HUES64 (cell line): ENCODE results near the gene IGFBPL1.
"Not testable (repeated sequence)": the region's sequence is repeated elsewhere in the genome, so short reads cannot be mapped to it uniquely, and the experiment has no call there.

Experiments
- H3K27ac ChIP-seq: 2 replicates; pipeline ENCODE4 v1.7.0; 2013; ENCODE audit warnings: low read depth, low read length, inconsistent platforms
- H3K27me3 ChIP-seq: 2 replicates; pipeline ENCODE4 v1.6.1; 2013; ENCODE audit warnings: mild to moderate bottlenecking, low read length; ENCODE audit not compliant: insufficient read depth
- H3K36me3 ChIP-seq: 2 replicates; pipeline ENCODE4 v1.6.1; 2013; ENCODE audit warnings: mild to moderate bottlenecking, low read length; ENCODE audit not compliant: insufficient read depth
- H3K4me1 ChIP-seq: 2 replicates; pipeline ENCODE4 v1.6.1; 2013; ENCODE audit warnings: mild to moderate bottlenecking, low read length, moderate library complexity; ENCODE audit not compliant: insufficient read depth
- H3K4me3 ChIP-seq: 2 replicates; pipeline ENCODE4 v1.5.1; 2013; ENCODE audit warnings: mild to moderate bottlenecking, low read length, moderate library complexity
- H3K9ac ChIP-seq: 2 replicates; pipeline ENCODE4 v1.6.1; 2013; ENCODE audit warnings: mild to moderate bottlenecking, low read depth, low read length
- H3K9me3 ChIP-seq: 2 replicates; pipeline ENCODE4 v1.6.1; 2013; ENCODE audit warnings: low read depth, low read length; ENCODE audit not compliant: insufficient read depth
- WGBS: fragments of 150-250, 120-280 bp; methylation state at CpG from one replicate; pipeline ENCODE4 v1.1.7; 2013; ENCODE audit warnings: missing lambda C conversion rate; 5-methylcytosine and 5-hydroxymethylcytosine counted together

Gene IGFBPL1

GRCh38 chr9:38414040-38414723, 10.1 kb downstream of the IGFBPL1 start:
- no peak overlapping the region for H3K4me3 ChIP-seq
- 0 out of 2 replicates have a peak, but pooled peaks cover 5% of the 10 kb centered on the region for H3K27me3 ChIP-seq
- no peaks in the 10 kb centered on the region for H3K9me3 ChIP-seq
- H3K36me3 ChIP-seq = peaks cover 3% of the 10 kb centered on the region; the same call in 1 of the 2 replicates
- WGBS = 82% methylated on average over 24 of the region's 24 CpGs
- H3K4me1 ChIP-seq = peaks cover 21% of the 10 kb centered on the region
- no peak overlapping the region for H3K27ac ChIP-seq
- no peak overlapping the region for H3K9ac ChIP-seq

GRCh38 chr9:38413283-38413682, 11.0 kb downstream of the IGFBPL1 start:
- Histone ChIP-seq H3K9me3 (no peaks in the 10 kb centered on the region), H3K4me1 (peaks cover 13% of the 10 kb centered on the region), H3K27me3 (0 out of 2 replicates have a peak, but pooled peaks cover 5% of the 10 kb centered on the region), H3K36me3 (peaks cover 9% of the 10 kb centered on the region; the same call in 1 of the 2 replicates), H3K27ac (no peak overlapping the region), H3K9ac (no peak overlapping the region), H3K4me3 (no peak overlapping the region)
- 79% methylated on average over 7 of the region's 7 CpGs for WGBS

- Histone ChIP-seq H3K9ac (no peak overlapping the region), H3K27me3 (0 out of 2 replicates have a peak, but pooled peaks cover 5% of the 10 kb centered on the region), H3K9me3 (no peaks in the 10 kb centered on the region), H3K27ac (no peak overlapping the region), H3K4me3 (no peak overlapping the region), H3K36me3 (peaks cover 9% of the 10 kb centered on the region; the same call in 1 of the 2 replicates), H3K4me1 (peaks cover 13% of the 10 kb centered on the region)
- 87% methylated on average over 6 of the region's 6 CpGs for WGBS
Measured at GRCh38 chr9:38412751-38413150, 11.5 kb downstream of the IGFBPL1 start.

- Histone ChIP-seq H3K27me3 (0 out of 2 replicates have a peak, but pooled peaks cover 5% of the 10 kb centered on the region), H3K27ac (no peak overlapping the region)
- 65% methylated on average over 4 of the region's 4 CpGs for WGBS
Measured at GRCh38 chr9:38408719-38409118, 15.5 kb downstream of the IGFBPL1 start.

GRCh38 chr9:38406476-38407186, 17.6 kb downstream of the IGFBPL1 start:
- 92% methylated on average over 9 of the region's 9 CpGs for WGBS
- Histone ChIP-seq H3K27me3 (0 out of 2 replicates have a peak, but pooled peaks cover 5% of the 10 kb centered on the region), H3K4me1 (no peaks in the 10 kb centered on the region), H3K36me3 (peaks cover 14% of the 10 kb centered on the region; the same call in 1 of the 2 replicates), H3K9me3 (no peaks in the 10 kb centered on the region), H3K27ac (no peak overlapping the region), H3K9ac (no peak overlapping the region), H3K4me3 (no peak overlapping the region)

More at GRCh38 chr9:38408719-38409118, 15.5 kb downstream of the IGFBPL1 start:
- no peak overlapping the region for H3K9ac ChIP-seq
- H3K36me3 ChIP-seq = peaks cover 14% of the 10 kb centered on the region; the same call in 1 of the 2 replicates
- no peaks in the 10 kb centered on the region for H3K4me1 ChIP-seq
- H3K4me3 ChIP-seq = no peak overlapping the region
- H3K9me3 ChIP-seq = no peaks in the 10 kb centered on the region

- Histone ChIP-seq H3K4me3 (no peak overlapping the region), H3K27me3 (0 out of 2 replicates have a peak, but pooled peaks cover 2% of the 10 kb centered on the region), H3K9me3 (no peaks in the 10 kb centered on the region), H3K9ac (no peak overlapping the region), H3K36me3 (peaks cover 11% of the 10 kb centered on the region; the same call in 1 of the 2 replicates), H3K4me1 (no peaks in the 10 kb centered on the region), H3K27ac (no peak overlapping the region)
- WGBS = 75% methylated on average over 3 of the region's 3 CpGs
Measured at GRCh38 chr9:38405785-38406184, 18.5 kb downstream of the IGFBPL1 start.

GRCh38 chr9:38404314-38404713, 19.9 kb downstream of the IGFBPL1 start:
- 83% methylated on average over 6 of the region's 6 CpGs for WGBS
- H3K4me3 ChIP-seq = no peak overlapping the region
- H3K27ac ChIP-seq = no peak overlapping the region
- H3K9ac ChIP-seq = no peak overlapping the region
- no peaks in the 10 kb centered on the region for H3K27me3 ChIP-seq
- peaks cover 11% of the 10 kb centered on the region; the same call in 1 of the 2 replicates for H3K36me3 ChIP-seq
- H3K9me3 ChIP-seq = no peaks in the 10 kb centered on the region
- H3K4me1 ChIP-seq = no peaks in the 10 kb centered on the region

- no peaks in the 10 kb centered on the region for H3K4me1 ChIP-seq
- no peaks in the 10 kb centered on the region for H3K27me3 ChIP-seq
- no peaks in the 10 kb centered on the region for H3K9me3 ChIP-seq
- 86% methylated on average over 5 of the region's 6 CpGs for WGBS
- H3K4me3 ChIP-seq = no peak overlapping the region
- peaks cover 18% of the 10 kb centered on the region for H3K36me3 ChIP-seq
- H3K27ac ChIP-seq = no peak overlapping the region
- H3K9ac ChIP-seq = no peak overlapping the region
Measured at GRCh38 chr9:38401994-38402393, 22.3 kb downstream of the IGFBPL1 start.

- H3K9me3 ChIP-seq, H3K9ac ChIP-seq, H3K27ac ChIP-seq, H3K27me3 ChIP-seq, H3K4me1 ChIP-seq, H3K4me3 ChIP-seq: not testable (repeated sequence)
- WGBS = 86% methylated on average over 1 of the region's 1 CpG
- peaks cover 44% of the 10 kb centered on the region for H3K36me3 ChIP-seq
Measured at GRCh38 chr9:38399191-38399590, 25.1 kb downstream of the IGFBPL1 start.

- H3K9ac ChIP-seq = no peak overlapping the region
- H3K27me3 ChIP-seq = no peaks in the 10 kb centered on the region
- peaks cover 11% of the 10 kb centered on the region; the same call in 1 of the 2 replicates for H3K4me1 ChIP-seq
- H3K4me3 ChIP-seq = no peak overlapping the region
- H3K27ac ChIP-seq = no peak overlapping the region
- H3K36me3 ChIP-seq = peaks cover 44% of the 10 kb centered on the region
- no peaks in the 10 kb centered on the region for H3K9me3 ChIP-seq
- WGBS = 85% methylated on average over 10 of the region's 10 CpGs
Measured at GRCh38 chr9:38396371-38396671, 27.9 kb downstream of the IGFBPL1 start.

GRCh38 chr9:38395653-38396370, 28.4 kb downstream of the IGFBPL1 start:
- Histone ChIP-seq H3K27me3 (0 out of 2 replicates have a peak, but pooled peaks cover 3% of the 10 kb centered on the region), H3K36me3 (peaks cover 44% of the 10 kb centered on the region), H3K4me3 (no peak overlapping the region), H3K9me3 (no peaks in the 10 kb centered on the region), H3K27ac (no peak overlapping the region), H3K9ac (no peak overlapping the region), H3K4me1 (peaks cover 11% of the 10 kb centered on the region; the same call in 1 of the 2 replicates)
- WGBS = 94% methylated on average over 30 of the region's 30 CpGs
